K562 (cell line): Measurements from ENCODE around the gene GRAMD2A. TPM values are rescaled to one million over a fixed set of nuclear protein-coding genes. Genes with fewer than 3 reads are reported as not detected.

ENCODE experiments used
- ATAC-seq: fragments of 200-7000 bp; cut with Tn5 transposase; 3 replicates; pipeline ENCODE4 v1.9.1; 2020; ENCODE audit warnings: moderate library complexity
- BruUV-seq: library from RNA; stranded (reverse); fragments of 400-500 nt; replicated peaks from 2 replicates; lab custom pipeline; 2021; lab: Mats Ljungman, UMichigan
- CTCF ChIA-PET: fragments of 300-600 bp; formaldehyde crosslinking; extraction: SDS; loops from one replicate; lab custom pipeline; 2021; ENCODE audit warnings: low intra/inter-chr PET ratio; lab: Yijun Ruan, JAX
- POLR2A ChIA-PET: fragments of 300-600, 350-650 bp; sonication (Branson Sonifier 250); formaldehyde crosslinking; extraction: SDS; loops from one replicate; lab custom pipeline; 2021; ENCODE audit warnings: antibody characterized with exemption, inconsistent platforms; lab: Yijun Ruan, JAX
- DNase-seq, 4 experiments: peaks; one replicate each; pipeline versions ENCODE4 v3.0.0 to v3.0.0-alpha.2; 2011 to 2018; ENCODE audit warnings: low spot score in 3 of 4, mixed read lengths in 3 of 4; ENCODE audit errors: extremely low read depth in 1 of 4
- FAIRE-seq: peaks from 2 replicates; lab custom pipeline; 2011; peaks lifted over from hg19 to GRCh38; lab: Jason Lieb, UNC
- H2AFZ ChIP-seq: 2 replicates; pipeline ENCODE4 v1.6.0; 2011; ENCODE audit warnings: low read depth, low read length, control low read depth, inconsistent platforms
- H3K27ac ChIP-seq: fragments of 200-600 bp; 3 replicates; pipeline ENCODE4 v1.8.0; 2011; ENCODE audit warnings: low read depth, mild to moderate bottlenecking, control low read depth, inconsistent platforms, low read length, moderate library complexity, mixed read lengths; ENCODE audit errors: extremely low read depth
- H3K27me3 ChIP-seq, 2 experiments: fragments of 300-600 bp in 1 of 2; 2 replicates in 1 of 2; 3 replicates in 1 of 2; pipeline versions ENCODE4 v1.6.0 to v1.8.0; 2011; ENCODE audit warnings: inconsistent platforms in 2 of 2, low read length in 2 of 2, mild to moderate bottlenecking in 1 of 2, mixed read lengths in 1 of 2, moderate library complexity in 1 of 2; ENCODE audit not compliant: control insufficient read depth in 2 of 2, insufficient read depth in 2 of 2
- H3K36me3 ChIP-seq: fragments of 300-600 bp; 3 replicates; pipeline ENCODE4 v1.8.0; 2011; ENCODE audit warnings: mild to moderate bottlenecking, low read length, inconsistent platforms; ENCODE audit not compliant: control insufficient read depth, insufficient read depth
- H3K4me1 ChIP-seq, 2 experiments: fragments of 200-600 bp in 1 of 2; replicated peaks in 1 of 2; 2 replicates in 1 of 2; 3 replicates in 1 of 2; pipeline versions ENCODE4 v1.5.1 to v1.8.0; 2011; ENCODE audit warnings: inconsistent platforms in 2 of 2, low read length in 2 of 2, mild to moderate bottlenecking in 1 of 2, mixed read lengths in 1 of 2, moderate library complexity in 1 of 2; ENCODE audit not compliant: control insufficient read depth in 2 of 2, insufficient read depth in 2 of 2
- H3K4me2 ChIP-seq: 2 replicates; pipeline ENCODE4 v1.6.1; 2011; ENCODE audit warnings: low read length, control low read depth, inconsistent platforms, mixed read lengths; ENCODE audit not compliant: insufficient read depth
- H3K4me3 ChIP-seq: fragments of 200-600 bp; sonication (generic), shearing (Covaris generic); 2 replicates; pipeline ENCODE4 v1.5.1; 2016; ENCODE audit warnings: control low read depth, inconsistent platforms
- H3K79me2 ChIP-seq: fragments of 200-600 bp; 3 replicates; pipeline ENCODE4 v1.8.0; 2011; ENCODE audit warnings: low read length, inconsistent platforms; ENCODE audit not compliant: control insufficient read depth, insufficient read depth
- H3K9ac ChIP-seq, 2 experiments: 2 replicates each; pipeline versions ENCODE4 v1.6.0 to v1.6.1; 2011; ENCODE audit warnings: low read depth in 2 of 2, low read length in 2 of 2, control low read depth in 1 of 2, inconsistent platforms in 1 of 2, mild to moderate bottlenecking in 1 of 2, mixed read lengths in 1 of 2; ENCODE audit not compliant: insufficient read depth in 1 of 2
- H3K9me1 ChIP-seq: one replicate; pipeline ENCODE4 v1.6.0; 2011; ENCODE audit warnings: inconsistent platforms, mild to moderate bottlenecking, low read length, moderate library complexity; ENCODE audit not compliant: control insufficient read depth, insufficient read depth
- H3K9me3 ChIP-seq: replicated peaks from 2 replicates; pipeline ENCODE4 v1.5.1; 2011; ENCODE audit warnings: low read depth, low read length, inconsistent platforms; ENCODE audit not compliant: control insufficient read depth, insufficient read depth
- H4K20me1 ChIP-seq: replicated peaks from 2 replicates; pipeline ENCODE4 v1.6.1; 2011; ENCODE audit warnings: low read length, inconsistent platforms, mixed read lengths; ENCODE audit not compliant: control insufficient read depth, insufficient read depth
- BDP1 ChIP-seq: IDR thresholded peaks from 3 replicates; pipeline ENCODE4 v1.6.1; 2011; ENCODE audit not compliant: insufficient read length, insufficient read depth
- C11orf30 ChIP-seq: fragments of 450-650 bp; IDR thresholded peaks from 2 replicates; pipeline ENCODE4 v1.6.1; 2016; ENCODE audit warnings: low read depth, mild to moderate bottlenecking
- KLF16 ChIP-seq: IDR thresholded peaks from 2 replicates; pipeline ENCODE4 v1.6.1; 2016; ENCODE audit warnings: antibody characterized with exemption
- MAFG ChIP-seq: fragments of 450-650 bp; conservative IDR thresholded peaks from 2 replicates; pipeline ENCODE4 v1.6.1; 2016; ENCODE audit warnings: missing genetic modification characterization, missing compliant biosample characterization
- NRF1 ChIP-seq, 2 experiments: fragments of 450-650 bp; IDR thresholded peaks in 1 of 2; conservative IDR thresholded peaks in 1 of 2; 2 replicates each; pipeline ENCODE4 v1.6.1; 2014; ENCODE audit warnings: mild to moderate bottlenecking in 2 of 2
- RCOR1 ChIP-seq, 2 experiments: IDR thresholded peaks; 2 replicates each; pipeline ENCODE4 v1.6.1; 2012; ENCODE audit warnings: low read depth in 2 of 2, low read length in 2 of 2, borderline replicate concordance in 1 of 2, improper control_type of control experiment in 1 of 2
- YBX1 ChIP-seq: fragments of 450-650 bp; IDR thresholded peaks from 2 replicates; pipeline ENCODE4 v1.7.1; 2016; ENCODE audit warnings: mild to moderate bottlenecking
- ZKSCAN8 ChIP-seq: fragments of 200-800 bp; sonication (Bioruptor generic); IDR thresholded peaks from 2 replicates; pipeline ENCODE4 v1.6.1; 2016; ENCODE audit warnings: missing genetic modification characterization, missing compliant biosample characterization
- ZNF311 ChIP-seq: fragments of 250-450 bp; sonication (Bioruptor Pico); IDR thresholded peaks from 2 replicates; pipeline ENCODE4 v1.4.0; 2020; ENCODE audit warnings: mild to moderate bottlenecking, moderate library complexity
- ZNF316 ChIP-seq: fragments of 450-650 bp; IDR thresholded peaks from 2 replicates; pipeline ENCODE4 v1.6.1; 2016
- in situ Hi-C: fragments of 300-500 bp; cut with MboI; formaldehyde crosslinking; loops from 4 replicates; pipeline ENCODE4 v1.15.0; 2018; ENCODE audit warnings: inconsistent platforms, mixed read lengths
- intact Hi-C: fragments of 100-400 bp; cut with micrococcal nuclease; formaldehyde crosslinking; loops from 2 replicates; pipeline ENCODE4 v1.14.2; 2022
- polyA plus RNA-seq, 8 experiments: library from polyadenylated mRNA; depleted of rRNA in 4 of 8; stranded (reverse) in 5 of 8; unstranded in 3 of 8; fragments of >200 nt; fragmentation: Nextera tagmentation in 2 of 8; fragmentation: Illumina TruSeq in 1 of 8; extraction: Ambion mirVana in 2 of 8; extraction: Trizol in 1 of 8; gene quantifications; 2 replicates each; pipeline versions ENCODE4 v1.2.1 to v1.2.3, GENCODE V29; 2011 to 2014; ENCODE audit warnings: inconsistent platforms in 1 of 8, missing spikeins in 1 of 8
- total RNA-seq, 7 experiments: library from RNA; depleted of rRNA in 6 of 7; stranded (reverse); fragments of >200 nt in 6 of 7; fragmentation: Illumina TruSeq in 2 of 7; extraction: Trizol in 2 of 7; gene quantifications; 2 replicates each; pipeline versions ENCODE4 v1.2.1 to v1.2.3, GENCODE V29; 2011 to 2021; ENCODE audit warnings: low replicate concordance in 1 of 7
- TF ChIP-seq, protein P1 (sequence below): sonication (generic); formaldehyde crosslinking; IDR thresholded peaks from 2 replicates; pipeline ENCODE4 v1.8.0; 2022; ENCODE audit warnings: missing genetic modification reagents, mild to moderate bottlenecking, borderline replicate concordance

The GRAMD2A gene
- total and polyA plus RNA-seq, 9 of the 15 experiments (the other 6 are each of a cell fraction or from before 2014, with no cell fraction given), result 0.08 to 0.22 TPM; not detected in 7

DNA sequence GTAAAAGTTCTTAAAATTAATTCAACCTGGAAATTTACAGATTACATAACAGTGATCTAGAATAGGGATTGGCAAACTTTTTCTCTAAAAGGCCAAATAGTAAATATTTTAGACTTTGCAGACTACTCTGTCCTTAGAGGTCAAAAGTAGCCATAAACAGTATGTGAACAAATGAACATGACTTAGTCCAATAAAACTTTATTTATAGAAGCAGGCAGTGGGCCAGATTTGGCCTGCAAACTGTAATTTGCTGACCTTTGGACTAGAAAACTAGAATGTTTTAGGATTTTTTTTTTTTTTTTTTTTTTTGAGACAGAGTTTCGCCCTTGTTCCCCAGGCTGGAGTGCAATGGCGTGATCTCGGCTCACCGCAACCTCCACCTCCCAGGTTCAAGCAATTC lies 67.3 kb downstream of the GRAMD2A start (continued):
- TF ChIP-seq, protein P1, sequence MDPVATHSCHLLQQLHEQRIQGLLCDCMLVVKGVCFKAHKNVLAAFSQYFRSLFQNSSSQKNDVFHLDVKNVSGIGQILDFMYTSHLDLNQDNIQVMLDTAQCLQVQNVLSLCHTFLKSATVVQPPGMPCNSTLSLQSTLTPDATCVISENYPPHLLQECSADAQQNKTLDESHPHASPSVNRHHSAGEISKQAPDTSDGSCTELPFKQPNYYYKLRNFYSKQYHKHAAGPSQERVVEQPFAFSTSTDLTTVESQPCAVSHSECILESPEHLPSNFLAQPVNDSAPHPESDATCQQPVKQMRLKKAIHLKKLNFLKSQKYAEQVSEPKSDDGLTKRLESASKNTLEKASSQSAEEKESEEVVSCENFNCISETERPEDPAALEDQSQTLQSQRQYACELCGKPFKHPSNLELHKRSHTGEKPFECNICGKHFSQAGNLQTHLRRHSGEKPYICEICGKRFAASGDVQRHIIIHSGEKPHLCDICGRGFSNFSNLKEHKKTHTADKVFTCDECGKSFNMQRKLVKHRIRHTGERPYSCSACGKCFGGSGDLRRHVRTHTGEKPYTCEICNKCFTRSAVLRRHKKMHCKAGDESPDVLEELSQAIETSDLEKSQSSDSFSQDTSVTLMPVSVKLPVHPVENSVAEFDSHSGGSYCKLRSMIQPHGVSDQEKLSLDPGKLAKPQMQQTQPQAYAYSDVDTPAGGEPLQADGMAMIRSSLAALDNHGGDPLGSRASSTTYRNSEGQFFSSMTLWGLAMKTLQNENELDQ (CRISPR knock-in tag), result no peak
- TF ChIP-seq KLF16, result no peak

DNA sequence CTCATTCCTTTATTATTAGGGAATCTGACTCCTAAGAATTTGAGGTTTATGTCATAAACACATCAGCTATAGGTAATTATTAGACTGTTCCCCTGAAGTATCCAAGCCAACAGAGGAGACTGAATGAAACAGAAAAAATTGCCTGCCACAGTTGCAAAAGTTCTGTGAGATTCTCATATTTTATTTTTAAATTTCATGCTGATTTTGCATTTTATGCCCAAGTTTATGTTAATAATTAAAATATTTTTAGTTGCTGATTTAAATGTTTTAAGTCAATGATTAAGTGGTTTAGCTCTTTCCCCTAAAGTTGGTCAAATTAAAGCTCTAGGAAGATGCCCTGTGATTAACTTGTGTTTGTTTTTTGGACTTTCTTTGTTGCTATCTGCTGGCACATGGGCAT lies 69.2 kb downstream of the GRAMD2A start:
- Histone ChIP-seq H4K20me1 (no peaks in the 10 kb centered on the region), H3K9me1 (no peaks in the 10 kb centered on the region), H3K79me2 (no peaks in the 10 kb centered on the region), H3K9ac (no peak overlapping the region), H3K27ac (no peak overlapping the region), H3K4me2 (no peak overlapping the region), H3K4me3 (no peak overlapping the region), H3K4me1 (no peaks in the 10 kb centered on the region), H3K9me3 (no peaks in the 10 kb centered on the region), H2AFZ (no peak overlapping the region), H3K36me3 (no peaks in the 10 kb centered on the region), H3K27me3 (0 out of 5 replicates have a peak, but pooled peaks cover 0 to 5% of the 10 kb centered on the region in 2 experiments)
- no TSS peak for BruUV-seq
- in situ Hi-C loops (no loop called here), intact Hi-C loops (no loop called here)
- FAIRE-seq, result no peak
- DNase-seq, result no peak
- ATAC-seq, result no peak
- TF ChIP-seq ZNF316, result peak; percentile 71
- no peak for TF ChIP-seq ZKSCAN8 (CRISPR knock-in tag)
- no peak for TF ChIP-seq YBX1
- TF ChIP-seq ZNF311 (CRISPR knock-in tag), result no peak
- no peak for TF ChIP-seq NRF1 (conservative IDR thresholded peaks at IDR 0.05 in 1 of 2, IDR thresholded peaks at IDR 0.05 in 1 of 2)
- no peak for TF ChIP-seq RCOR1 (IDR thresholded peaks at IDR 0.05; ENCODE audit: borderline replicate concordance in 1 of 2, low read depth in 2 of 2, low read length in 2 of 2)
- TF ChIP-seq MAFG (tag), result 0 out of 2 replicates have a peak, but pooled peaks have one; percentile 35
- TF ChIP-seq BDP1, result no peak
- TF ChIP-seq C11orf30, result peak; percentile 47; the same call in 1 of the 2 replicates
- CTCF ChIA-PET, result no interaction called here
- POLR2A ChIA-PET, result no interaction called here
